Chondrocyte (in vitro differentiated cells): ENCODE results near the gene GIGYF2. TPM values are rescaled to one million over a fixed set of nuclear protein-coding genes. Genes with fewer than 3 reads are reported as not detected.
"Not testable (repeated sequence)": the region's sequence is repeated elsewhere in the genome, so short reads cannot be mapped to it uniquely, and the experiment has no call there.

Source experiments
- DNase-seq: peaks from one replicate; pipeline ENCODE4 v3.0.0; 2021; ENCODE audit warnings: mixed read lengths, low spot score
- H3K27ac Mint-ChIP-seq: one replicate; pipeline ENCODE4 v1.8.0; 2021; ENCODE audit warnings: mild to moderate bottlenecking, moderate library complexity, mixed read lengths; ENCODE audit not compliant: unreplicated experiment
- H3K27me3 Mint-ChIP-seq: 2 replicates; pipeline ENCODE4 v1.8.0; 2021; ENCODE audit warnings: low read depth, mixed read lengths
- H3K36me3 Mint-ChIP-seq: 2 replicates; pipeline ENCODE4 v1.8.0; 2021; ENCODE audit warnings: low read depth, mixed read lengths
- H3K4me1 Mint-ChIP-seq: 2 replicates; pipeline ENCODE4 v1.8.0; 2021; ENCODE audit warnings: low read depth, mild to moderate bottlenecking, mixed read lengths
- H3K4me3 Mint-ChIP-seq: one replicate; pipeline ENCODE4 v1.8.0; 2021; ENCODE audit warnings: mild to moderate bottlenecking, moderate library complexity, mixed read lengths; ENCODE audit not compliant: unreplicated experiment
- H3K9me3 Mint-ChIP-seq: 2 replicates; pipeline ENCODE4 v1.8.0; 2021; ENCODE audit warnings: low read depth, mixed read lengths
- CTCF ChIP-seq: fragments of 200-600 bp; sonication (generic); IDR thresholded peaks from 2 replicates; pipeline ENCODE4 v1.5.0; 2021; ENCODE audit warnings: antibody characterized with exemption, mild to moderate bottlenecking, moderate library complexity
- total RNA-seq: library from RNA; stranded (reverse); gene quantifications from 3 replicates; pipeline ENCODE4 v1.2.1, GENCODE V29; 2021

The GIGYF2 gene
- total RNA-seq, 1 donor from 2014 or later = 45.6 TPM

- no peak for TF ChIP-seq CTCF
- no peaks in the 10 kb centered on the region for H3K27me3 Mint-ChIP-seq
- H3K27ac Mint-ChIP-seq = no peak overlapping the region
- peaks cover 29% of the 10 kb centered on the region for H3K36me3 Mint-ChIP-seq
- DNase-seq = no peak
- H3K4me3 Mint-ChIP-seq = no peak overlapping the region
- no peaks in the 10 kb centered on the region for H3K9me3 Mint-ChIP-seq
- H3K4me1 Mint-ChIP-seq = no peaks in the 10 kb centered on the region
Observed at GRCh38 chr2:232681527-232681926, 15.6 kb upstream of the GIGYF2 start.

GRCh38 chr2:232683368-232683767 lies 13.8 kb upstream of the GIGYF2 start:
- Mint-ChIP-seq H3K27me3 (no peaks in the 10 kb centered on the region), H3K4me3 (no peak overlapping the region), H3K27ac (no peak overlapping the region), H3K9me3 (no peaks in the 10 kb centered on the region), H3K36me3 (peaks cover 24% of the 10 kb centered on the region), H3K4me1 (peaks cover 6% of the 10 kb centered on the region)
- no peak for DNase-seq
- TF ChIP-seq CTCF = peak; percentile 20

GRCh38 chr2:232685391-232685790 lies 11.7 kb upstream of the GIGYF2 start:
- not testable (repeated sequence) for H3K27ac Mint-ChIP-seq, H3K27me3 Mint-ChIP-seq, DNase-seq, H3K9me3 Mint-ChIP-seq, H3K4me3 Mint-ChIP-seq
- H3K4me1 Mint-ChIP-seq = peaks cover 18% of the 10 kb centered on the region
- H3K36me3 Mint-ChIP-seq = peaks cover 14% of the 10 kb centered on the region

- peaks cover 18% of the 10 kb centered on the region for H3K4me1 Mint-ChIP-seq
- no peak for TF ChIP-seq CTCF
- H3K36me3 Mint-ChIP-seq = peaks cover 2% of the 10 kb centered on the region
- no peak overlapping the region for H3K4me3 Mint-ChIP-seq
- no peak for DNase-seq
- no peaks in the 10 kb centered on the region for H3K27me3 Mint-ChIP-seq
- H3K9me3 Mint-ChIP-seq = no peaks in the 10 kb centered on the region
- peak overlapping the region; percentile 29 for H3K27ac Mint-ChIP-seq
Observed at GRCh38 chr2:232687382-232688160, 9.6 kb upstream of the GIGYF2 start.

GRCh38 chr2:232688201-232688600 lies 8.9 kb upstream of the GIGYF2 start:
- no peaks in the 10 kb centered on the region for H3K27me3 Mint-ChIP-seq
- H3K4me1 Mint-ChIP-seq = peaks cover 18% of the 10 kb centered on the region
- no peak for DNase-seq
- H3K4me3 Mint-ChIP-seq = no peak overlapping the region
- no peaks in the 10 kb centered on the region for H3K9me3 Mint-ChIP-seq
- H3K36me3 Mint-ChIP-seq = peaks cover 2% of the 10 kb centered on the region
- H3K27ac Mint-ChIP-seq = peak overlapping the region; percentile 29
- no peak for TF ChIP-seq CTCF
